Measurements from ENCODE around the gene SERPINA6. TPM values are rescaled to one million over a fixed set of nuclear protein-coding genes. Genes with fewer than 3 reads are reported as not detected.

SERPINA6 gene
- total RNA-seq, 6 experiments from 2014 or later, result not detected

- H3K36me3 Mint-ChIP-seq (ENCODE audit: low read depth), result no peaks in the 10 kb centered on the region
- H3K4me1 Mint-ChIP-seq (ENCODE audit: low read depth), result no peaks in the 10 kb centered on the region
- peaks cover 6% of the 10 kb centered on the region for H3K27me3 Mint-ChIP-seq (ENCODE audit: insufficient read depth)
- no peak overlapping the region for H3K27ac Mint-ChIP-seq
- no peak for DNase-seq
- TF ChIP-seq CTCF (IDR thresholded peaks at IDR 0.05), result no peak
- no peak overlapping the region for H3K4me3 Mint-ChIP-seq
- peaks cover 3% of the 10 kb centered on the region; the same call in 1 of the 2 replicates for H3K9me3 Mint-ChIP-seq
Observed at GRCh38 chr14:94320243-94320642, 2.9 kb downstream of the SERPINA6 start.

- Mint-ChIP-seq H3K4me3 (no peak overlapping the region), H3K9me3 (peaks cover 18% of the 10 kb centered on the region), H3K27ac (no peak overlapping the region), H3K4me1 (ENCODE audit: low read depth) (no peaks in the 10 kb centered on the region), H3K27me3 (ENCODE audit: insufficient read depth) (peaks cover 6% of the 10 kb centered on the region), H3K36me3 (ENCODE audit: low read depth) (no peaks in the 10 kb centered on the region)
- no peak for DNase-seq
- no peak for TF ChIP-seq CTCF (IDR thresholded peaks at IDR 0.05)
Observed at GRCh38 chr14:94317259-94317658, 5.9 kb downstream of the SERPINA6 start.

- no peaks in the 10 kb centered on the region for H3K4me1 Mint-ChIP-seq (ENCODE audit: low read depth)
- no peak for DNase-seq
- no peak overlapping the region for H3K27ac Mint-ChIP-seq
- no peak for TF ChIP-seq CTCF (IDR thresholded peaks at IDR 0.05)
- H3K36me3 Mint-ChIP-seq (ENCODE audit: low read depth), result no peaks in the 10 kb centered on the region
- H3K27me3 Mint-ChIP-seq (ENCODE audit: insufficient read depth), result peaks cover 6% of the 10 kb centered on the region
- peaks cover 18% of the 10 kb centered on the region for H3K9me3 Mint-ChIP-seq
- H3K4me3 Mint-ChIP-seq, result no peak overlapping the region
Observed at GRCh38 chr14:94316692-94317091, 6.4 kb downstream of the SERPINA6 start.

DNA sequence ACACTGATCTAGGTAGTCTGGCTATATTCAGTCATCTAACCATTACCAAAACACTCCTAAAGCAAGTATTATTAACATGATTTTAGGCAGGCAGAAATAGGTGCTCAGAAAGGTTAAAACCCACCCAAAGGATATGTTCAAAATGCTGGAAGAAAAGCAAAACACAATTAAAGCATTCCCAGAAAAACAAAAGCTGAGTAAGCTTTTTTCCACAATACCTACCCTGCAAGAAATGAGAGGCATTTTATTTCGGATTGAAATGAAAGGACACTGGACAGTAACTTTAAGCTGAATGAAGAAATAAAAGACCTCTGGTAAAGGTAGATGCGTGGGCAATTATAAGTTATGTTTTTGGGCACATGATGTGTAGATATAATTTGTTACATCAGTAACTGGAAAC, 8.2 kb downstream of the SERPINA6 start:
- Mint-ChIP-seq H3K27ac (no peak overlapping the region), H3K4me3 (no peak overlapping the region), H3K9me3 (peaks cover 24% of the 10 kb centered on the region), H3K27me3 (ENCODE audit: insufficient read depth) (peaks cover 3% of the 10 kb centered on the region; the same call in 1 of the 2 replicates), H3K36me3 (ENCODE audit: low read depth) (no peaks in the 10 kb centered on the region), H3K4me1 (ENCODE audit: low read depth) (no peaks in the 10 kb centered on the region)
- DNase-seq, result no peak
- no peak for TF ChIP-seq CTCF (IDR thresholded peaks at IDR 0.05)

GRCh38 chr14:94313991-94314655, 9.0 kb downstream of the SERPINA6 start:
- Mint-ChIP-seq H3K36me3 (ENCODE audit: low read depth) (no peaks in the 10 kb centered on the region), H3K4me1 (ENCODE audit: low read depth) (no peaks in the 10 kb centered on the region), H3K9me3 (peaks cover 27% of the 10 kb centered on the region), H3K27ac (no peak overlapping the region), H3K4me3 (no peak overlapping the region), H3K27me3 (ENCODE audit: insufficient read depth) (no peaks in the 10 kb centered on the region)
- DNase-seq, result no peak
- no peak for TF ChIP-seq CTCF (IDR thresholded peaks at IDR 0.05)

Data from HFFc6 (cell line).